GM13977 (cell line): ENCODE data around the gene LPP.
A peak's percentile ranks its signal among the peaks of the same experiment; 100 is the strongest.

Experiments used
- DNase-seq: peaks from one replicate; pipeline ENCODE4 v3.0.0; 2012; ENCODE audit warnings: low spot score
- CTCF ChIP-seq: IDR thresholded peaks from 2 replicates; pipeline ENCODE4 v1.5.1; 2012; ENCODE audit warnings: mild to moderate bottlenecking, control low read depth; ENCODE audit not compliant: insufficient read depth; ENCODE audit errors: extremely low read depth, missing control alignments
- in situ Hi-C: fragments of 300-500 bp; cut with MboI; formaldehyde crosslinking; loops from one replicate; pipeline ENCODE4 v1.12.0; 2022; ENCODE audit warnings: low sequenced_read_pairs, low pct_unique_long_range_greater_than_20kb, mixed read lengths, inconsistent platforms; ENCODE audit not compliant: unreplicated experiment

LPP gene

GRCh38 chr3:188487652-188488051 lies 333.7 kb downstream of the LPP start:
- TF ChIP-seq CTCF = no peak
- DNase-seq = no peak
- in situ Hi-C loops = no loop called here

GRCh38 chr3:188488801-188489200 lies 334.8 kb downstream of the LPP start:
- no peak for DNase-seq
- in situ Hi-C loops = no loop called here
- TF ChIP-seq CTCF = no peak

GRCh38 chr3:188489639-188490405 lies 335.9 kb downstream of the LPP start:
- in situ Hi-C loops = no loop called here
- no peak for TF ChIP-seq CTCF
- peak; percentile 16 for DNase-seq

GRCh38 chr3:188490416-188490815 lies 336.5 kb downstream of the LPP start:
- in situ Hi-C loops = no loop called here
- no peak for TF ChIP-seq CTCF
- DNase-seq = no peak

GRCh38 chr3:188491276-188491687 lies 337.3 kb downstream of the LPP start:
- in situ Hi-C loops = no loop called here
- DNase-seq = no peak
- TF ChIP-seq CTCF = no peak

GRCh38 chr3:188496390-188496789 lies 342.4 kb downstream of the LPP start:
- TF ChIP-seq CTCF = no peak
- in situ Hi-C loops = no loop called here
- no peak for DNase-seq

GRCh38 chr3:188497021-188497420 lies 343.1 kb downstream of the LPP start:
- DNase-seq = no peak
- no peak for TF ChIP-seq CTCF
- in situ Hi-C loops = no loop called here
